GM12864 (cell line): ENCODE results near the gene STKLD1.

ENCODE experiments used
- DNase-seq: peaks from one replicate; pipeline ENCODE4 v3.0.0-alpha.2; 2011; ENCODE audit warnings: low read depth
- H3K4me3 ChIP-seq: 2 replicates; pipeline ENCODE4 v1.5.1; 2011; ENCODE audit warnings: mild to moderate bottlenecking, low read depth, low read length, control low read depth
- TF ChIP-seq, protein P1 (sequence below): IDR thresholded peaks from 2 replicates; pipeline ENCODE4 v1.5.1; 2011; ENCODE audit warnings: low read depth, mild to moderate bottlenecking, moderate library complexity, low read length, control low read depth, inconsistent platforms; ENCODE audit errors: missing control alignments

The STKLD1 gene

DNA sequence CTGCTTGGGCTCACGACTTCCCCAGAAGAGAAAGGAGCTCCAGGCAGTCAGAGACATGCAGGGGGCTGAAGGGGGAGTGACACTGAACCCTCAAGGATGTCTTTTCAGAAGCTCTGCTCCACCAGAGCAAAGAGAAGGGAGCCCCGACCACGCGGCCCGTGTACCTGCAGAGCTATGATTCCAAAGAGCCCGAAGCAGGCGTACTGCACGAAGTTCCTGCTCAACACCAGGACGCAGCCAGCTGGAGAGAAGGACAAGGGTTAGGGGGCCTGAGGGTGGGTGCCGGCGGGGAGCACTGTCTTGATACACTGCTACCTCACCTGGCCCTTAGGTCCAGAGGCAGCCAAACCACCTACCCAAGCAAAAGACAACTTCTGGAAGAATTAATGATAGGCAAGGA lies 9.7 kb upstream of the STKLD1 start:
- TF ChIP-seq, protein P1, sequence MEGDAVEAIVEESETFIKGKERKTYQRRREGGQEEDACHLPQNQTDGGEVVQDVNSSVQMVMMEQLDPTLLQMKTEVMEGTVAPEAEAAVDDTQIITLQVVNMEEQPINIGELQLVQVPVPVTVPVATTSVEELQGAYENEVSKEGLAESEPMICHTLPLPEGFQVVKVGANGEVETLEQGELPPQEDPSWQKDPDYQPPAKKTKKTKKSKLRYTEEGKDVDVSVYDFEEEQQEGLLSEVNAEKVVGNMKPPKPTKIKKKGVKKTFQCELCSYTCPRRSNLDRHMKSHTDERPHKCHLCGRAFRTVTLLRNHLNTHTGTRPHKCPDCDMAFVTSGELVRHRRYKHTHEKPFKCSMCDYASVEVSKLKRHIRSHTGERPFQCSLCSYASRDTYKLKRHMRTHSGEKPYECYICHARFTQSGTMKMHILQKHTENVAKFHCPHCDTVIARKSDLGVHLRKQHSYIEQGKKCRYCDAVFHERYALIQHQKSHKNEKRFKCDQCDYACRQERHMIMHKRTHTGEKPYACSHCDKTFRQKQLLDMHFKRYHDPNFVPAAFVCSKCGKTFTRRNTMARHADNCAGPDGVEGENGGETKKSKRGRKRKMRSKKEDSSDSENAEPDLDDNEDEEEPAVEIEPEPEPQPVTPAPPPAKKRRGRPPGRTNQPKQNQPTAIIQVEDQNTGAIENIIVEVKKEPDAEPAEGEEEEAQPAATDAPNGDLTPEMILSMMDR: no peak
- H3K4me3 ChIP-seq: no peak overlapping the region
- no peak for DNase-seq

DNA sequence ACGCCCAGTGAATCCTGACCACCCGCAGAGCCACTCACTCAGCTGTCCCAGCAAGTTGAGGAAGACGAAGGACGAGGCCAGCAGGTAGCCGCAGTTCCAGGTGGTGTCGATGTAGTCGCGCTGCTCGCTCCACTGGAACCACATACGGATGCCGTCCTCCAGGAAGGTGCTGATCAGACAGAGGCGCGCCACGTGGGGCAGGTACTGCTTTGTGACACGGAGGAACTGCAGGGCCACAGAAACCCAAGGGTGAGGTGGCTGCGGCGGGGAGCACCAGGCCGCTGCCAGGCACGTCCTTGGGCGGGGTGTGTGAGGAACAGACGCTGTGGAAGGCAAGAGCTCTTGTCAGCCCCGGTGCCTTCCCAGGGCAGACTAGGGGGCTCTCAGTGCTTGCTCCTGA lies 8.9 kb upstream of the STKLD1 start:
- TF ChIP-seq, protein P1: no peak
- no peak overlapping the region for H3K4me3 ChIP-seq
- DNase-seq: no peak

DNA sequence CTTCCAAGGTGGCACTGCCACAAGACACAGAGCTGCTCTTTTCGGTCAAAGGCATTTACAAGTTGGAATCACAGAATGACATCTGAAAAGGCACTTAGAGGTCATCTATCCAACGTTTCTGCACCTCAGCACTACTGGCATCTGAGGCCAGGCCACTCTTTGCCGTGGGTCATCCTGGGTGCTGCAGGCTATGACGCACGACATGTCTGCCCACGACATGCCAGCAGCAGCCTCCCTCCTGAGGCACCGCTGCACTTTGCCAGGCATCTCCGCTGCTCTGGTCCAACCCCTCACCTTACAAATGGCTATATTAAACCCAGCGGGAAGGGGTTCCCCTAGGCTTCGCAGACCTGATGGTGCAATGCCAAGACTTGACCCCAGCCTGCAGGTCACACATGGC lies 8.4 kb upstream of the STKLD1 start:
- TF ChIP-seq, protein P1: no peak
- H3K4me3 ChIP-seq: no peak overlapping the region
- no peak for DNase-seq

DNA sequence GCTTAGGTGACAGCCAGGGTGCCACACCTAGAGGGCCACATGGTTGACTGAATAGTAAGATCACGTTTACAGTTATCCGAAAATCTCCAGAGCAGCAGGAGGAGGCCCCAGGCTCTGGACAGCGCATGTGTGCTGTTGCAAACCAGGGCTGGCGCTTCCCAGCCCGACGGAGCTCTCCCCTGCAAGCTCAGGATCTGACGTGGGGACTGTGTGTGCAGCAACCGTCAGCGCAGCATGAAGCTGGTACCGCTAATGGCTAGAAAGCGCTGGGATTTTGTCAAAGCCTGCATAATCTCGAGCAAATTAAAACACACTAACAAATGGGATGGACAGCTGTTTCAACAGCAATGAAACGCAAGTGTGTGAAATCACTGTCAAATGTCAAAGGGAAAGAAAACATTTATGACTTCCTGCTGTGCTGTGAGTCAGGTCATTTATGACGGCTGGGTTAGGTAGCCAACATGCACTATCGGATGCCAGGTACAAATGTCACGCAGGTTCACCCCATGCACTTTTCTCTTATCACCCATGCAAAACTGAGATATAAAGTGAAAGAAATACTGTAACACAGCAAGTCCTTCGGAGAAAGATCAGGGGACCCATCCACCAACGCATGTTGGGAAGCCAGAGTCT lies 7.8 kb upstream of the STKLD1 start:
- TF ChIP-seq, protein P1: no peak
- DNase-seq: no peak

DNA sequence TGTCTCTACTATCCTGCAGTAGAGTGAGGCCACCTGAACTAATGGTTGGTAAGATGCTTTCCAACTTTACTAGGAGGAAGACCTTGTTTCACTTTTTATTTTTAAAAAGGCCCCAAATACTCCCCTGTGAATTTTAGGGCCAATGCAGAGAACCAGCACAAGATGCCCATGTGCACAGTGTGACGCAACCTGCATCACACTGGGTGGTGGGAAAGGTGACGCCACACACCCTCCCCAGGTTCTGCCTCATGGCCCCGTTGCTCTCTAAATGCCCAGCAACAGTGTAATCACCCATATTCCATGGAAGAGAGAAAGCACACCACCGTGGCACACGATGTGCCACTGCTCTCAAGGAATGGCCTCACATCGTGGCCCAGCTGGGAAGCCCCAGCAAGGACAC lies 6.7 kb upstream of the STKLD1 start:
- no peak overlapping the region for H3K4me3 ChIP-seq
- DNase-seq: no peak
- TF ChIP-seq, protein P1: no peak

More for the DNA sequence above, 7.8 kb upstream of the STKLD1 start:
- no peak overlapping the region for H3K4me3 ChIP-seq

DNA sequence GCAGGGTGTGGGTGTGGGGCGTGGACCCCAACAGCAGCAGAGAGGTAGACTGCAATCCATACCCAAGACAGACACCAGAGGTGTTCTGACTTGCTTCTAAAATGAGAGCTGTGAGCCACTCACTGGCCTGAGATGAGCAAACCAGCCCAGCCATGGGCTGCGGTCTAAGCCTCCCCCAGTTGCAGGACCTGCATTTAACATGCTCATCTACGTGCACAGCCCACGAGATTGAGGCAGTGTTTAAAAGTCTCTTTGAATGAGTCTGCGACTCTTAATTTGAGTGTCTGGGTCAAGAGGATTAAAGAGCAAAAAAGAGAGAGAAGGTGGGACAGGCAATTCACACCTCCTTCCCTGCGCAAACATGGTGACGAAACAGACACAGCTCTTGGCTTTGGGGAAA lies 6.2 kb upstream of the STKLD1 start:
- H3K4me3 ChIP-seq: no peak overlapping the region
- no peak for DNase-seq
- TF ChIP-seq, protein P1: no peak

DNA sequence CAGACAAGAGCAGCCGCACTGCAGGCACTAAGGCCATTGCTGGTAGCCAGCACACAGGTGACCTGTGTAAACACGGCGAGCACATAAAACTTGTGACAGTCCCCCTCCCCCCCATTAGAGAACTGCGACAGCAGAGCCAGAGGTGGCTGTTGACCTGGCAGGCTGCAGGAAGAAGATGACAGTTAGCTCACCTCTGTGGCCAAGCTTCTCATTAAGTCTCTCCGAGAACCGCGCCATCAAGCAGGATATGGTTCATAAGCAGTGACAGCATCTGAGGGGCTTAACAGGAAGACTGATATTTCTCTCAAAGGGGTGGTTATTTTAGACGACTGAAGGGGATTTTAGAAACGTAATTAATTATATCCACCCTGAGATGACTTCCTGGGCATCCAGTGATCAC lies 5.5 kb upstream of the STKLD1 start:
- TF ChIP-seq, protein P1: no peak
- no peak for DNase-seq
- no peak overlapping the region for H3K4me3 ChIP-seq
